Peyer's patch (tissue), 4 donors: ENCODE results near the gene TRIM26. TPM values are rescaled to one million over a fixed set of nuclear protein-coding genes. Genes with fewer than 3 reads are reported as not detected.
A peak's percentile ranks its signal among the peaks of the same experiment; 100 is the strongest.
"Not testable (repeated sequence)": the region's sequence is repeated elsewhere in the genome, so short reads cannot be mapped to it uniquely, and the experiment has no call there.

Experiments
- DNase-seq, 3 donors: peaks; one replicate each; pipeline ENCODE4 v3.0.0-alpha.2; 2017 to 2019
- H3K27ac ChIP-seq, 4 donors: fragments of 200-600 bp; sonication (generic); one replicate each; pipeline ENCODE4 v1.5.1; 2016 to 2019
- H3K27me3 ChIP-seq, 2 donors: fragments of 200-600 bp; sonication (generic); one replicate each; pipeline ENCODE4 v1.5.1; 2019
- H3K36me3 ChIP-seq, 3 donors: fragments of 200-600 bp; sonication (generic); one replicate each; pipeline ENCODE4 v1.5.1; 2016 to 2019
- H3K4me1 ChIP-seq, 4 donors: fragments of 200-600 bp; sonication (generic); one replicate each; pipeline ENCODE4 v1.5.1; 2016 to 2019
- H3K4me3 ChIP-seq, 4 donors: fragments of 200-600 bp; sonication (generic); 1 replicate in 3 of 4; 2 replicates in 1 of 4; pipeline ENCODE4 v1.5.1; 2016 to 2019; ENCODE audit warnings: mild to moderate bottlenecking in 1 of 4
- H3K9me3 ChIP-seq, 4 donors: fragments of 200-600 bp; sonication (generic); one replicate each; pipeline ENCODE4 v1.5.1; 2016 to 2019; ENCODE audit warnings: mild to moderate bottlenecking in 1 of 4
- POLR2A ChIP-seq, 2 donors: fragments of 450-650 bp; IDR thresholded peaks; one replicate each; pipeline ENCODE4 v1.5.1; 2017; ENCODE audit warnings: antibody characterized with exemption in 2 of 2, mild to moderate bottlenecking in 2 of 2, moderate library complexity in 2 of 2
- total RNA-seq, 4 donors: library from RNA; depleted of rRNA; stranded (reverse); fragments of >200 nt; gene quantifications; one replicate each; pipeline ENCODE4 v1.1.0, GENCODE V29; 2016
- TF ChIP-seq, protein P1 (sequence below), 6 experiments: fragments of 450-650 bp in 4 of 6; fragments of 200-600 bp in 2 of 6; sonication (generic) in 1 of 6; IDR thresholded peaks; one replicate each; pipeline ENCODE4 v1.5.1; 2017 to 2019; ENCODE audit warnings: antibody characterized with exemption in 6 of 6, mild to moderate bottlenecking in 3 of 6, moderate library complexity in 1 of 6

Gene TRIM26
- total RNA-seq, 4 donors from 2014 or later = 65.9 to 175 (median 90.5) TPM

DNA sequence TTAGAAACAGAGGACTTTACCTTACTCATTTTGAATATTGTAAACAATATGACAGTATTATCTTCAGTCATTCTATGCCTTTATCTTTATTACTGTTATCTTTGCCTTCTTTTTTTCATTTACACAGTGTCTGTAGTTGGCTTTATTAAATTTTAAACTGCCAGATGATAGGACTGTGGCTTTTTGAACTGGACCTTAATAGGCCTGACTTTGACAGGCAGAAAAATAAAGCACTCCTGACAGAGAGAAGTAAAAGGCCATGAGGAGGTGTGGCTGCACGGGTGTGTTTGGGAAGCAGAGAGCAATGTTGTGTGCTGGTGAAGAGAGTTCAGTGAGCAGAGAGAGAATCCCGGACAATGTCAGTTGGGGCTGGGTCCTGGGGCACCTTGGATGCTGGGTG is 69.4 kb downstream of the TRIM26 start:
- TF ChIP-seq, protein P1, sequence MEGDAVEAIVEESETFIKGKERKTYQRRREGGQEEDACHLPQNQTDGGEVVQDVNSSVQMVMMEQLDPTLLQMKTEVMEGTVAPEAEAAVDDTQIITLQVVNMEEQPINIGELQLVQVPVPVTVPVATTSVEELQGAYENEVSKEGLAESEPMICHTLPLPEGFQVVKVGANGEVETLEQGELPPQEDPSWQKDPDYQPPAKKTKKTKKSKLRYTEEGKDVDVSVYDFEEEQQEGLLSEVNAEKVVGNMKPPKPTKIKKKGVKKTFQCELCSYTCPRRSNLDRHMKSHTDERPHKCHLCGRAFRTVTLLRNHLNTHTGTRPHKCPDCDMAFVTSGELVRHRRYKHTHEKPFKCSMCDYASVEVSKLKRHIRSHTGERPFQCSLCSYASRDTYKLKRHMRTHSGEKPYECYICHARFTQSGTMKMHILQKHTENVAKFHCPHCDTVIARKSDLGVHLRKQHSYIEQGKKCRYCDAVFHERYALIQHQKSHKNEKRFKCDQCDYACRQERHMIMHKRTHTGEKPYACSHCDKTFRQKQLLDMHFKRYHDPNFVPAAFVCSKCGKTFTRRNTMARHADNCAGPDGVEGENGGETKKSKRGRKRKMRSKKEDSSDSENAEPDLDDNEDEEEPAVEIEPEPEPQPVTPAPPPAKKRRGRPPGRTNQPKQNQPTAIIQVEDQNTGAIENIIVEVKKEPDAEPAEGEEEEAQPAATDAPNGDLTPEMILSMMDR (IDR thresholded peaks at IDR 0.05) = no peak
- no peak for TF ChIP-seq POLR2A (IDR thresholded peaks at IDR 0.05)
- no peaks in the 10 kb centered on the region for H3K27me3 ChIP-seq
- DNase-seq = no peak
- H3K27ac ChIP-seq = peak overlapping the region in 1 of 4 donors; percentile 33
- H3K4me1 ChIP-seq = peaks cover 0 to 8% (median 0%) of the 10 kb centered on the region in 4 donors
- H3K9me3 ChIP-seq = no peaks in the 10 kb centered on the region
- H3K4me3 ChIP-seq = no peak overlapping the region
- H3K36me3 ChIP-seq = peaks cover 0 to 8% (median 0%) of the 10 kb centered on the region in 3 donors

DNA sequence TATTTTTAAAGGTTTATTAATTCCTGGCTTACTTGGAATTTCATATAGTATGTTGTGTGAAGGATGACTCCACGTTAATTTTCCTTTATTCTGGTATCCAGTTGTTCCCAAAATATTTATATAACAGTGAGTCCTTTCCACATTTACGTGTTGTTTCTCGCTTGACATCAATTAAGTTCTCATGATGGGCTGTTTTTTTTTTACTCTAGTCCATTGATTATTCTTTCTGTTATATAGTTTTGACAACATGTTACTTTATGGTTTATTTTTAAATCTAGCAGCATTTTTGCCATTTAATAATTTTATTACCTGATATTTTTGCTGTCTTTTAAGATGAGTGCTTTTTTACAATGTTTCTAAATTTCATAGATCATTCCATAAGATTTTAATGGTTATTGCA is 70.5 kb downstream of the TRIM26 start:
- H3K4me3 ChIP-seq = no peak overlapping the region
- DNase-seq = no peak

DNA sequence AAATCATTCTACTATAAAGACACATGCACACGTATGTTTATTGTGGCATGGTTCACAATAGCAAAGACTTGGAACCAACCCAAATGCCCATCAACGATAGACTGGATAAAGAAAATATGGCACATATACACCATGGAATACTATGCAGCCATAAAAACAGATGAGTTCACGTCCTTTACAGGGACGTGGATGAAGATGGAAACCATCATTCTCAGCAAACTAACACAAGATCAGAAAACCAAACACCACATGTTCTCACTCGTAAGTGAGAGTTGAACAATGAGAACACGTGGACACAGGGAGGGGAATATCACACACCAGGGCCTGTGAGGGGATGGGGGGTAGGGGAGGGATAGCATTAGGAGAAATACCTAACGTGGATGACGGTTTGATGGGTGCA is 73.0 kb downstream of the TRIM26 start:
- not testable (repeated sequence) for H3K4me3 ChIP-seq, H3K36me3 ChIP-seq, H3K27me3 ChIP-seq, H3K27ac ChIP-seq, H3K4me1 ChIP-seq, DNase-seq, H3K9me3 ChIP-seq

More for the DNA sequence above, 70.5 kb downstream of the TRIM26 start:
- TF ChIP-seq, protein P1 (IDR thresholded peaks at IDR 0.05) = no peak
- TF ChIP-seq POLR2A (IDR thresholded peaks at IDR 0.05) = no peak
- Histone ChIP-seq H3K27ac (no peak overlapping the region), H3K4me1 (peaks cover 0 to 8% (median 0%) of the 10 kb centered on the region in 4 donors), H3K27me3 (no peaks in the 10 kb centered on the region), H3K36me3 (peaks cover 0 to 8% (median 0%) of the 10 kb centered on the region in 3 donors), H3K9me3 (no peaks in the 10 kb centered on the region)

DNA sequence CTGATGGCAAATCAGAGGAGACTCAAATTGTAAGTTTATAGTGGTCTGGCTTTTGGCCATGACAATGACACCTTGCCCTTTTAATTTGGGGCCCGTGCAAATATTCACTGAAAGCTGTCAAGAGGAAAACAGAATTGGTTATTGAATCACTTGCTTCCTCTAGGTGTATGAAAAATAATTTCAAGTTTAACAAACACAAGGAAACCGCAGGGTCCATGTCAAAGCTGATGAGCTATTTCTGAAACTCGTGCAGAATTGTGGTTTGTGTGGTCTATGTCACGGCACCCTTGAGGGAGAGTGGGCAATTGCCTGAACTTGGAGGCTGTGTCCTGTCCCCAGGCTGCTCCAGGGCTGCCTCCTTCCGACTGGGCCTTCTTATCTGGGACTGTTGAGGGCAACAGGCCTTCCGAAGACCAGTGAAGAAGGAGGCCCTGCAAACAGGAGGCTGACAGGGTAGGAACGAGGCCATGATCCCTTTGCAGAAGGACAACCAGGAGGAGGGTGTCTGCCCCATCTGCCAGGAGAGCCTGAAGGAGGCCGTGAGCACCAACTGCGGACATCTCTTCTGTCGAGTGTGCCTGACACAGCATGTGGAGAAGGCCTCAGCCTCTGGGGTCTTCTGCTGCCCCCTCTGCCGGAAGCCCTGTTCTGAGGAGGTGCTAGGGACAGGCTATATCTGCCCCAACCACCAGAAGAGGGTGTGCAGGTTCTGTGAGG is 76.5 kb downstream of the TRIM26 start:
- no peaks in the 10 kb centered on the region for H3K4me1 ChIP-seq
- no peaks in the 10 kb centered on the region for H3K27me3 ChIP-seq
- no peaks in the 10 kb centered on the region for H3K9me3 ChIP-seq
- H3K4me3 ChIP-seq = peak overlapping the region in 2 of 4 donors; percentile 25 to 35
- no peak for TF ChIP-seq POLR2A (IDR thresholded peaks at IDR 0.05)
- TF ChIP-seq, protein P1 (IDR thresholded peaks at IDR 0.05) = no peak
- DNase-seq = no peak
- no peaks in the 10 kb centered on the region for H3K36me3 ChIP-seq
- H3K27ac ChIP-seq = peak overlapping the region in 2 of 4 donors; percentile 38 to 66

DNA sequence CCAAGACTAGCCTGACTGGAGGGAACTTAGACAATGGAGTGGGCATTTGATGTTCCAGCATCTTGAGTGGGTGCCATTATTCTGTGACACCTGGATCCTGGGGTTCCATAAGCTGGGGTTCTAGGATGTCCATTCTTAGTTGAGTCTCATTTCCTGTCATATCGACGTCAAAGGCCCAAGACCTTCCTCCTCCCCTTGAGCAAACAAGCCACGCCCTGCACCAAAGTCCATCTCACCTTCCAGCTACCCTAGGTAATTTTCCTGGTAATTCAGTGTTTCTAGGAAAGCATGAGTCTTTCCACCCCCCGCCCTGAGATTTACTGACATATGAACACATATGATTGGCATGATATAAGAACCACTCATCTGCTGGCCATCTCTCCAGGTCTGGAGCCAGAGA is 77.4 kb downstream of the TRIM26 start, which contains the start of gene TRIM40:
TSS of gene TRIM40 (plus strand) at position 384 of the 400 bp plus-strand sequence. CDS start 897 bp downstream, outside the sequence.
- H3K27ac ChIP-seq = peak within 1 kb of the TSS in 2 of 4 donors; percentile 38 to 66
- H3K4me1 ChIP-seq = peaks cover 0 to 2% (median 0%) of the 10 kb centered on the region in 4 donors
- no peaks in the 10 kb centered on the region for H3K36me3 ChIP-seq
- TF ChIP-seq POLR2A (IDR thresholded peaks at IDR 0.05) = peak in 1 of 2 donors; percentile 28
- TF ChIP-seq, protein P1 (IDR thresholded peaks at IDR 0.05) = no peak
- DNase-seq = peak in 2 of 3 donors; percentile 78 to 85
- H3K9me3 ChIP-seq = no peaks in the 10 kb centered on the region
- H3K27me3 ChIP-seq = no peaks in the 10 kb centered on the region
- peak within 1 kb of the TSS in 2 of 4 donors; percentile 25 to 35 for H3K4me3 ChIP-seq

DNA sequence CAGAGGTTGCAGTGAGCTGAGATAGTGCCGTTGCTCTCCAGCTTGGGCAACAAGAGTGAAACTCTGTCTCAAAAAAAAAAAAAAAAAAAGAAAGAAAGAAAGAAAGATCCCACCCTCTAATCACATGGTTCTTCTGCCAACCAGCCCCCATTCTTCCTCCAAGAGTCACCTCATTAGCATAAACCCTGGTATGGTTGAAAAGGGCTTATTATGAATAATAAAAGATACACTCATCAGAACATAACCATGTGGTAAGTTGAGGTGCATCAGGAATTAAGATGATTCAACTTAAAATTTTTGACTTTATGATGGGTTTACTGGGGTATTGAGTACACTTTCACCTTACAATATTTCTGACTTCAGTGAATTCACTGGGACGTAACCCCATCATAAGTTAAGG is 78.1 kb downstream of the TRIM26 start:
- no peak for DNase-seq
- Histone ChIP-seq H3K27me3 (no peaks in the 10 kb centered on the region), H3K4me3 (no peak overlapping the region), H3K27ac (peak overlapping the region in 1 of 4 donors; percentile 66), H3K4me1 (peaks cover 0 to 8% (median 0%) of the 10 kb centered on the region in 4 donors), H3K36me3 (no peaks in the 10 kb centered on the region), H3K9me3 (no peaks in the 10 kb centered on the region)
- TF ChIP-seq POLR2A (IDR thresholded peaks at IDR 0.05) = no peak
- TF ChIP-seq, protein P1 (IDR thresholded peaks at IDR 0.05) = no peak
